ENCODE data around the gene DENND4B.

DNA sequence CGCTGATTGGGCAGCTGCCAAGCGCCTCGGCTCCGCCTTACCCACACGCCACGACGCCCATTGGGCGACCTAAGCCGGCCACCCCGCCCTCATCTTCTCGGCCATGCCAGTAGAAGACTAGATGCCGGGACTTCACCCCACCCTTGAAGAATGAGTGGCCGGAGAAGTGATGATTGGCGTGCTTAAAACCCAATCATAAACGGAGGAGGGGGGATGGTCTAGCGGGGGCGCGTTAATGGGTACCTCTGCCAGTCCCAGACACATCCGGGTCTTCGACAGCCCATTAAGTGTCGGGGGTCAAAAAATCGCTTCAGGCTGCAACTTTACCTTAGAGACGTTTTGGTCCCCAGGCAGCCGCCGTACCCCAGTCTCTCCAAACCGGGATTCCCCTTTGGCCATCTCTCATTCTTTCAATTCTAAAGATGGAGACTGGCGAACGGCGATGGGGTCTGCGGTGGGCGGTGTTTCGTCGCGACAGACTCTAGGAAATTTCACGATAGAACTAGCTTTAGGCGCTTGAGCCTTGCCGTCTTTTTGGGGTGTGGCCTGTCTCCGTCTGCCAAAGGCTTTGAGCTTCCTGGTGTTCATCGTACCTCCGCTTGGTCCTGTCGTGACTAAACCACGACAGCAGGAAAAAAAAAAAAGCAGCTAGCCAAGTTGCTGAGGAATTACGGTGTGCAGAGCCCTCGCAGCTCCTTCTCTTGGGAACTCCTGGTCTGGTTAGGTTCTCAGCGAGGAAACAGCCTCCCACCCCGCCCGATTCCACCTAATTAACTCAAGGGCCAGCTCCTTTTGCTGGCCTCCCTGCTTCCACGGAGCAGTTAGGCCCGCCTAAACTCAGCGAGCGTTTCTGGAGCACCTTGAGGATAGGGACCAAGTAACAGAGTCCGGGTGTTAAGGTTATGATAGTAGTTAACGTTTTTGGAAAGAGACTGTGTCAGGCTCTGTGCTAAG, 23.3 kb downstream of the DENND4B start, which contains the start of gene GATAD2B:
- TF ChIP-seq CTCF (IDR thresholded peaks at IDR 0.05) (no peak), POLR2A (IDR thresholded peaks at IDR 0.05) (no peak)

Data from adrenal gland (tissue), 5 donors.